KMS-11 (cell line): ENCODE results near the gene CBFA2T3.
"Not testable (repeated sequence)": the region's sequence is repeated elsewhere in the genome, so short reads cannot be mapped to it uniquely, and the experiment has no call there.

Source experiments
- H2AFZ ChIP-seq: fragments of 200-600 bp; sonication (generic); 2 replicates; pipeline ENCODE4 v1.6.1; 2016; ENCODE audit warnings: antibody characterized with exemption, mixed run types, low read depth
- H3K27ac ChIP-seq: fragments of 200-600 bp; sonication (generic); 2 replicates; pipeline ENCODE4 v1.6.1; 2016; ENCODE audit warnings: mild to moderate bottlenecking, mixed run types
- H3K27me3 ChIP-seq: fragments of 200-600 bp; sonication (generic); 2 replicates; pipeline ENCODE4 v1.6.1; 2017; ENCODE audit warnings: mild to moderate bottlenecking, low read depth, mixed run types, moderate library complexity; ENCODE audit not compliant: insufficient read depth
- H3K36me3 ChIP-seq: fragments of 200-600 bp; sonication (generic); 2 replicates; pipeline ENCODE4 v1.6.1; 2017; ENCODE audit warnings: mild to moderate bottlenecking, mixed run types; ENCODE audit not compliant: insufficient read depth
- H3K4me1 ChIP-seq: fragments of 200-600 bp; sonication (generic); 2 replicates; pipeline ENCODE4 v1.6.1; 2016; ENCODE audit warnings: mild to moderate bottlenecking, low read depth, mixed run types; ENCODE audit not compliant: poor library complexity, severe bottlenecking
- H3K4me2 ChIP-seq: fragments of 200-600 bp; sonication (generic); 2 replicates; pipeline ENCODE4 v1.7.0; 2016; ENCODE audit warnings: mild to moderate bottlenecking, mixed run types
- H3K4me3 ChIP-seq: fragments of 200-600 bp; sonication (generic); IDR thresholded peaks from 2 replicates; pipeline ENCODE4 v1.6.1; 2017; ENCODE audit warnings: low read depth, low read length, mixed read lengths; ENCODE audit not compliant: insufficient read depth
- H3K79me2 ChIP-seq: fragments of 200-600 bp; sonication (generic); 2 replicates; pipeline ENCODE4 v1.6.1; 2016; ENCODE audit warnings: low read depth, mixed run types; ENCODE audit not compliant: insufficient read depth
- H3K9ac ChIP-seq: fragments of 200-600 bp; sonication (generic); 2 replicates; pipeline ENCODE4 v1.6.1; 2016; ENCODE audit warnings: mild to moderate bottlenecking, mixed run types
- H4K20me1 ChIP-seq: fragments of 200-600 bp; sonication (generic); 2 replicates; pipeline ENCODE4 v1.6.1; 2016; ENCODE audit warnings: mild to moderate bottlenecking, mixed run types; ENCODE audit not compliant: insufficient read depth
- TF ChIP-seq, protein P1 (sequence below): fragments of 200-600 bp; sonication (generic); conservative IDR thresholded peaks from 2 replicates; pipeline ENCODE4 v1.6.1; 2017; ENCODE audit warnings: low read depth, mild to moderate bottlenecking, antibody characterized with exemption, low read length, moderate library complexity, mixed read lengths

CBFA2T3 gene

DNA sequence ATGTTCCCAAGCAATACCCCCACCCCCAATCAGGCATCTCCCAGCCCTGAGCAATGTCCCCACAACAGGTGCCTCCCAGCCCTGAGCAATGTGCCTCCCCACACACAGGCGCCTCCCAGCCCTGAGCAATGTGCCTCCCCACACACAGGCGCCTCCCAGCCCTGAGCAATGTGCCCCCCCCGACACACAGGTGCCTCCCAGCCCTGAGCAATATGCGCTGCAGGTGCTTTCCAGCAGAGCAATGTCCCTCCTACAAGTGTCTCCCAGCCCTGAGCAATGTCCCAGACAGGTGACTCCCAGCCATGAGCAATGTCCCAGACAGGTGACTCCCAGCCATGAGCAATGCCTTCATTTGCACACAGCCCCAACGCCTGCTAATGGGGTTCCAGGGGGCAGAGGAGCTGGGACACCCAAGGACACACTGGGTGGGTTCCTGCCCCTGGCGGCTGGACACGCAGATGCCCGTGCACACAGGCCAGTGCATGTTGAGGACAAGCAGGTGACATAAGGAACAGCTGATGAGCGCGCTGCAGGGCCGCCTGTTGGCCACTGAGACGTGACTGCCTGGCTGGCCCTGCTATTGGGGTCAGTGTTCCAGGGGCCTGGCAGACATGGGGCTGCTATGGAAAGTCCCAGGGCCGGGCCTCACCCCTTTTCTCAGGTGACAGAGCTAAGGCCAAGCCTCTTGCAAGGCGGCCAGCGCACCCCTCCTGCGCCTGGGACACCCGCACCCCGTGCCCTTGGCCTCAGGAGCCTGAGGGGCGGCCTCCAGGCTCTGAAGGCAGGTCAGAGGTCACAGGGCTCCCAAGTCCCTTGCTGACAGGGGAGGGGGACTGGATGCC is 83.7 kb downstream of the CBFA2T3 start:
- Histone ChIP-seq H3K79me2 (no peaks in the 10 kb centered on the region), H3K4me3 (no peak overlapping the region), H3K4me1 (no peaks in the 10 kb centered on the region), H4K20me1 (no peaks in the 10 kb centered on the region), H2AFZ (no peak overlapping the region), H3K4me2 (no peak overlapping the region), H3K9ac (no peak overlapping the region), H3K27ac (no peak overlapping the region), H3K27me3 (peaks cover 54% of the 10 kb centered on the region), H3K36me3 (no peaks in the 10 kb centered on the region)
- TF ChIP-seq, protein P1, sequence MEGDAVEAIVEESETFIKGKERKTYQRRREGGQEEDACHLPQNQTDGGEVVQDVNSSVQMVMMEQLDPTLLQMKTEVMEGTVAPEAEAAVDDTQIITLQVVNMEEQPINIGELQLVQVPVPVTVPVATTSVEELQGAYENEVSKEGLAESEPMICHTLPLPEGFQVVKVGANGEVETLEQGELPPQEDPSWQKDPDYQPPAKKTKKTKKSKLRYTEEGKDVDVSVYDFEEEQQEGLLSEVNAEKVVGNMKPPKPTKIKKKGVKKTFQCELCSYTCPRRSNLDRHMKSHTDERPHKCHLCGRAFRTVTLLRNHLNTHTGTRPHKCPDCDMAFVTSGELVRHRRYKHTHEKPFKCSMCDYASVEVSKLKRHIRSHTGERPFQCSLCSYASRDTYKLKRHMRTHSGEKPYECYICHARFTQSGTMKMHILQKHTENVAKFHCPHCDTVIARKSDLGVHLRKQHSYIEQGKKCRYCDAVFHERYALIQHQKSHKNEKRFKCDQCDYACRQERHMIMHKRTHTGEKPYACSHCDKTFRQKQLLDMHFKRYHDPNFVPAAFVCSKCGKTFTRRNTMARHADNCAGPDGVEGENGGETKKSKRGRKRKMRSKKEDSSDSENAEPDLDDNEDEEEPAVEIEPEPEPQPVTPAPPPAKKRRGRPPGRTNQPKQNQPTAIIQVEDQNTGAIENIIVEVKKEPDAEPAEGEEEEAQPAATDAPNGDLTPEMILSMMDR: no peak

DNA sequence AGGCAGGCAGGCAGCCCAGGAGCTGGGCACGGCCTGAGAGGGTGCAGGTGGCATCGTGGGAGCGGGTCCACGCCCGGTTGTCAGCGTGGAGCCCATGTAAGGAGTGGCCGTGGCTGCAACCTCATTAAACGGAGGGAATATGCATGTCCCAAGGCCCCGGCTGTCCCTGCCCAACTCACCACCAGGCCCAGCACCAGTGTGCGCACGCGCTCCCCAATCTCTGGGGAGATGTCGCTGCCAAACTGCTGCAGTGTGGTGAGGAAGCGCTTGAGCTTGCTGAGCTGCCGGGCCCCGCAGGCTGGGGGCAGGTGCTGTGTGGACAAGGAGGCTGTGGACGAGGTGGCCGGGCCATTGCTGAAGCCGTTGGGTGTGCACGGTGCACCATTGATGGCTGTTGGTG is 84.9 kb downstream of the CBFA2T3 start:
- H4K20me1 ChIP-seq: no peaks in the 10 kb centered on the region
- no peak overlapping the region for H2AFZ ChIP-seq
- no peak overlapping the region for H3K27ac ChIP-seq
- no peaks in the 10 kb centered on the region for H3K4me1 ChIP-seq
- no peaks in the 10 kb centered on the region for H3K36me3 ChIP-seq
- H3K79me2 ChIP-seq: no peaks in the 10 kb centered on the region
- no peak overlapping the region for H3K4me3 ChIP-seq
- TF ChIP-seq, protein P1: no peak
- H3K27me3 ChIP-seq: peaks cover 42% of the 10 kb centered on the region
- H3K4me2 ChIP-seq: no peak overlapping the region
- H3K9ac ChIP-seq: no peak overlapping the region

DNA sequence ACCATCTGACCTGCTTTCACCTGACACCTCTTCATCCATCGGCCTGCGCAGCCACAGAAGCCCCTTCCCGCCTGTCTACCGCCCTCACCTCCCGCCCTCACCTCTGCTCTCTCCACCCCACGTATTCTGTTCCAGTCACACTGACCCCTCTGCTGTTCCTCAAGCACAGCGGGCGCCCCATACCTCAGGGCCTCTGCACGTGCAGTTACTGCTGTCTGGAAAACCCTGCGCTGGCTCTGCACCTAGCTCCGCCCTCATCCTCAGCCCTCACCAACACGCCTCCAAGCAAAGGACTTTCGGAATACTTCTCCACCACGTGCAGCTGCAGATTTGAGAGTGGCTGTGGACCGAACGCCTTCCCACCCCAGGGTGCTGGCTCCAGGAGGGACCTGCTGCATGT is 85.9 kb downstream of the CBFA2T3 start:
- H4K20me1 ChIP-seq: no peaks in the 10 kb centered on the region

DNA sequence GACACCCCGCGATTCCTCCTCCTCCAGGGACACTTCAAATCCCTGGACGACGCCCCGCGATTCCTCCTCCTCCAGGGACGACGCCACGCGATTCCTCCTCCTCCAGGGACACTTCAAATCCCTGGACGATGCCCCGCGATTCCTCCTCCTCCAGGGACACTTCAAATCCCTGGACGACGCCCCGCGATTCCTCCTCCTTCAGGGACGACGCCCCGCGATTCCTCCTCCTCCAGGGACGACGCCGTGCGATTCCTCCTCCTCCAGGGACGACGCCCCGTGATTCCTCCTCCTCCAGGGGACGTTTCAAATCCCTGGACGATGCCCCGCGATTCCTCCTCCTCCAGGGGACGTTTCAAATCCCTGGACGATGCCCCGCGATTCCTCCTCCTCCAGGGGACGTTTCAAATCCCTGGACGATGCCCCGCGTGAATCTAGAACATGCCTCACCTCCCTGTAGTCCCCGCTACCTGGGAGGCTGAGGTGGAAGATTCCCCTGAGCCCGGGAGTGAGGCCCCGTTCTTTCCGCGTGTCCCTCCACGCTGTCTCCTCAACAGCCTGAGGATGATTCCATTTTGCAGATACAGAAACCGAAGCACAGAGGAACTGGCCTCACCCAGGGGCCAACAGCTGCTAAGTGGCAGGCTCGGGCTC is 87.2 kb downstream of the CBFA2T3 start:
- H3K36me3 ChIP-seq, H2AFZ ChIP-seq: not testable (repeated sequence)

More for the DNA sequence above, 85.9 kb downstream of the CBFA2T3 start:
- H3K27ac ChIP-seq: no peak overlapping the region
- no peak overlapping the region for H3K4me2 ChIP-seq
- TF ChIP-seq, protein P1: no peak
- H3K4me3 ChIP-seq: no peak overlapping the region
- no peak overlapping the region for H3K9ac ChIP-seq
- peaks cover 47% of the 10 kb centered on the region for H3K27me3 ChIP-seq
- H3K36me3 ChIP-seq: no peaks in the 10 kb centered on the region
- no peak overlapping the region for H2AFZ ChIP-seq
- no peaks in the 10 kb centered on the region for H3K79me2 ChIP-seq
- H3K4me1 ChIP-seq: no peaks in the 10 kb centered on the region

More for the DNA sequence above, 87.2 kb downstream of the CBFA2T3 start:
- not testable (repeated sequence) for H3K9ac ChIP-seq, H3K4me3 ChIP-seq, H3K79me2 ChIP-seq, H3K4me2 ChIP-seq, H3K27ac ChIP-seq, H3K4me1 ChIP-seq, H4K20me1 ChIP-seq
- peaks cover 49% of the 10 kb centered on the region for H3K27me3 ChIP-seq
